Cardiac muscle cell (in vitro differentiated cells and primary cell): Measurements from ENCODE around the gene GNG4. TPM values are rescaled to one million over a fixed set of nuclear protein-coding genes. Genes with fewer than 3 reads are reported as not detected.

Source experiments
- DNase-seq, 2 donors: peaks; one replicate each; pipeline versions ENCODE4 v3.0.0 to v3.0.0-alpha.2; 2010 to 2017; ENCODE audit warnings: low read depth in 1 of 2, low spot score in 1 of 2
- H3K27ac ChIP-seq: fragments of 200-600 bp; sonication (generic); 2 replicates; pipeline ENCODE4 v1.5.1; 2016
- H3K27me3 ChIP-seq: fragments of 200-600 bp; sonication (generic); 2 replicates; pipeline ENCODE4 v1.6.0; 2016; ENCODE audit warnings: control low read depth
- H3K36me3 ChIP-seq: fragments of 200-600 bp; sonication (generic); 2 replicates; pipeline ENCODE4 v1.5.1; 2016; ENCODE audit warnings: control low read depth
- H3K4me1 ChIP-seq: fragments of 200-600 bp; sonication (generic); 2 replicates; pipeline ENCODE4 v1.8.1; 2017; ENCODE audit warnings: low read depth, mild to moderate bottlenecking, mixed run types
- H3K4me3 ChIP-seq: fragments of 200-600 bp; sonication (generic); 2 replicates; pipeline ENCODE4 v1.5.1; 2016; ENCODE audit warnings: mild to moderate bottlenecking
- H3K9me3 ChIP-seq: fragments of 200-600 bp; sonication (generic); 2 replicates; pipeline ENCODE4 v1.5.1; 2017; ENCODE audit warnings: low read depth, mild to moderate bottlenecking, control low read depth
- polyA plus RNA-seq: library from polyadenylated mRNA; unstranded; fragments of >200 nt; fragmentation: Nextera tagmentation; extraction: Ambion mirVana; gene quantifications from 2 replicates; pipeline ENCODE4 v1.2.1, GENCODE V29; 2016
- total RNA-seq: library from RNA; depleted of rRNA; stranded (reverse); fragments of >200 nt; gene quantifications from 2 replicates; pipeline ENCODE4 v1.2.3, GENCODE V29; 2016
- TF ChIP-seq, protein P1 (sequence below): IDR thresholded peaks from 2 replicates; pipeline ENCODE4 v1.5.1; 2012; ENCODE audit warnings: low read depth, mild to moderate bottlenecking, low read length

The GNG4 gene
- total and polyA plus RNA-seq, 2 experiments from 2014 or later = 0.24 TPM; not detected in 1

DNA sequence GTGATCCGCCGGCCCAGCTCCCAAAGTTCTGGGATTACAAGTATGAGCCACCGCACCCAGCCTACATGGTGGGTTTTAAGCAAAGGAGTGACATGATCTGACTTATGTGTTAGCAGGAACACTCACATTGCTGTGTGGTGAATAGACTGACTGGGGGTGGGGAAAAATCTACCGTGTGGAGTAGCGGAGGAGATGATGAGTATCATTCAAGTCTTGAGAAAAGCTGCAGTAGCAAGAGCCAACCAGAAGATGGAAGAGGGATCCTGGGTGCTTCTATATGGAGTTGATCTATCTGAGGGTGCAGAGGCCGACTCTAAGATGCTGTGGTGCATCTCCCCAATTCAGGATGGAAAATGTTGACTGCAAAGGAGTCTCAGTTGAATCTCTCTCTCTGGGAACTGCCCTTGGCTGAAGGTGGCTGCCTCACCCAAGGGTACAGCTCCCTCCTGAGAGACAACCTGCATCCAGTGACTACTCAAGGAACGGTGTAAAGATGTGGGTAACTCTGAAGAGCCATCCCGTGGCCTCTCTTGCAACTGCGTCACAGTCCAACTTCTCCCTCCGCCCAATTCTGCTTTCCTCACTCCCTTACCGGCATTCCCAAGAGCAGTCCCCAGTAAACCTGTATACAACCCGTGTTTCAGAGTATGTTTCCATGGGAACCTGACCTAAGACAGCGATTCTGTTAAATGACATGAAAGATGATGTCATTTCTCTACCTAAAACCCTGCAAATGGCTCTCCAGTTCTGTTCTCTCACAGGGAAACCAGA lies 137.9 kb downstream of the GNG4 start:
- Histone ChIP-seq H3K27ac (no peak overlapping the region), H3K4me1 (peaks cover 7% of the 10 kb centered on the region), H3K9me3 (no peaks in the 10 kb centered on the region), H3K27me3 (no peaks in the 10 kb centered on the region), H3K36me3 (no peaks in the 10 kb centered on the region), H3K4me3 (no peak overlapping the region)
- TF ChIP-seq, protein P1, sequence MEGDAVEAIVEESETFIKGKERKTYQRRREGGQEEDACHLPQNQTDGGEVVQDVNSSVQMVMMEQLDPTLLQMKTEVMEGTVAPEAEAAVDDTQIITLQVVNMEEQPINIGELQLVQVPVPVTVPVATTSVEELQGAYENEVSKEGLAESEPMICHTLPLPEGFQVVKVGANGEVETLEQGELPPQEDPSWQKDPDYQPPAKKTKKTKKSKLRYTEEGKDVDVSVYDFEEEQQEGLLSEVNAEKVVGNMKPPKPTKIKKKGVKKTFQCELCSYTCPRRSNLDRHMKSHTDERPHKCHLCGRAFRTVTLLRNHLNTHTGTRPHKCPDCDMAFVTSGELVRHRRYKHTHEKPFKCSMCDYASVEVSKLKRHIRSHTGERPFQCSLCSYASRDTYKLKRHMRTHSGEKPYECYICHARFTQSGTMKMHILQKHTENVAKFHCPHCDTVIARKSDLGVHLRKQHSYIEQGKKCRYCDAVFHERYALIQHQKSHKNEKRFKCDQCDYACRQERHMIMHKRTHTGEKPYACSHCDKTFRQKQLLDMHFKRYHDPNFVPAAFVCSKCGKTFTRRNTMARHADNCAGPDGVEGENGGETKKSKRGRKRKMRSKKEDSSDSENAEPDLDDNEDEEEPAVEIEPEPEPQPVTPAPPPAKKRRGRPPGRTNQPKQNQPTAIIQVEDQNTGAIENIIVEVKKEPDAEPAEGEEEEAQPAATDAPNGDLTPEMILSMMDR = peak; percentile 3
- peak; percentile 5 to 13 for DNase-seq

DNA sequence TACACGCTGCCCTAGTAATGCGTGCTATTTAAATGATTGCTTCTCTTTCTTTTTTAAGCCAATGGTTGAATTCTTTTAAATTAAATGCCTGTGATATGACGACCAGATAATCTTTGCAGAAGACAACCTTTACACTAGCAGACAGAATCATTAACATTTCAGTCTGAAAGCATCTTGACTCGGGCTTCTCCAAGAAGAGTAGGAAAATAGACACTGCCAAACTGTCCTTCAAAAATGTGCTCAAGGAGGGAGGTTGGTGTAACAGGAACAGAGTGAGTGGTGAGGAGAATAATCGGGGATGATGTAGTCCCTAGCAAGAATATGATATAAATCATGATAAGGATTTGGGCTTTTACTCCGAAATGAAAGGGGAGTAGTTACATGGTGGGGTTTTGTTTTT lies 138.8 kb downstream of the GNG4 start:
- Histone ChIP-seq H3K27ac (no peak overlapping the region), H3K4me3 (no peak overlapping the region), H3K27me3 (no peaks in the 10 kb centered on the region), H3K9me3 (no peaks in the 10 kb centered on the region), H3K36me3 (no peaks in the 10 kb centered on the region), H3K4me1 (peaks cover 7% of the 10 kb centered on the region)
- TF ChIP-seq, protein P1 = no peak
- no peak for DNase-seq

DNA sequence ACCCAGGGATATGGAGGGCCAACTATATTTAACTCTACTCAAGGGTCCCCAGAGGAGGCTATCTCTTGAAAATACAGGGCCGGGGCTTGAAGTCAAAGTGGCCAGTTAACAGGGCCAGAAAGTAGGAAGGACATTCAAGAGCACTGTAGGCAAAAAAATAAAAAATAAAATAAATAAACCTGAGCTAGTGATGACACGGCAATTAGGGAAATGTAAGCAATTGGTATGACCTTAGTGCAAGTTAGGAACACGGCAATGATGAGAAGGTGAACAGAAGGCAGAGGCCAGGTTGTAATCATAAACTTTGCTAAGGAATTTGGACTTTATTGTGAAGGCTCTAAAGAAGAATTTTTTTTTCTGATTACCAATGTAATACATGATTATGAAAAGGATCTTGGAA lies 142.0 kb downstream of the GNG4 start:
- TF ChIP-seq, protein P1 = no peak
- H3K36me3 ChIP-seq = no peaks in the 10 kb centered on the region
- no peak overlapping the region for H3K4me3 ChIP-seq
- no peaks in the 10 kb centered on the region for H3K27me3 ChIP-seq
- no peaks in the 10 kb centered on the region for H3K9me3 ChIP-seq
- H3K27ac ChIP-seq = no peak overlapping the region
- H3K4me1 ChIP-seq = peaks cover 14% of the 10 kb centered on the region
- peak in 1 of 2 donors; percentile 21 for DNase-seq

DNA sequence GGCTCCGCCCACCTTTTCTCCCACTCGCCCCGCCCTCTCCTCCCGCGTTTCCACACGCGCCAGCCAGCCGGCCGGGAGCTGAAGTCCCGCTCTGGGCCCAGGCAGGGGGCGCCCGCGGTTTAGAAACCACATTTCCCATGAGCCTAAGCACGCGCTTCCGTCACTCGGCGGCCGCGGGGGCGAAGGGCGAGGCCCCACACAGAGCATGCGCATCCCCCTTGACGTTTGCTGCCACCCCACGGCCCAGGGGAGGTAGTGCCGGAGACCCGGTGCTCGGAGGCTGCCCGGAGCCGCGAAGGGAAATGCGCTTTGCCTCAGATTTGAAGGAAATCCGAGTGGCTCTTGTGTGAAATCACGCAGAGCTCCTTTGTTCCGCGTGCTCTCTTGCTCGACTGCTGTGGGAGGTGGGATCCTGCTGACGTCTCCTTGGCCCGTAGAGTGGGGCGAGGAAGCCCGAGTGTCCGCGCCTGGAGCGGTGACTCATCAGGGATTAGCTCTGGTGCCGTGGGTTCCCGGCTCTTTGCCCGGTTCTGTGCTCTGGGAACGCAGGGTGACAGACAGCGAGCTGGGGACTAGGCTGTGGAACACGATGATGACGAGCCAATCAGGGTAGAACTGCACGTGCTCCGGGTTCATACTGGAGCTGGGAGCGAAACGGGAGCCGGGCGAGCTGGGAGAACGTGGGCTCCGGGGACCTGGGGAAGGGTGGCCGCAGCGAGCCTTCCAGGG lies 144.9 kb downstream of the GNG4 start:
- H3K27me3 ChIP-seq = no peaks in the 10 kb centered on the region
- peak overlapping the region; percentile 85 for H3K27ac ChIP-seq
- H3K36me3 ChIP-seq = no peaks in the 10 kb centered on the region
- peak; percentile 100 for DNase-seq
- H3K9me3 ChIP-seq = no peaks in the 10 kb centered on the region
- TF ChIP-seq, protein P1 = peak; percentile 90
- H3K4me3 ChIP-seq = peak overlapping the region; percentile 75
- H3K4me1 ChIP-seq = peaks cover 16% of the 10 kb centered on the region

DNA sequence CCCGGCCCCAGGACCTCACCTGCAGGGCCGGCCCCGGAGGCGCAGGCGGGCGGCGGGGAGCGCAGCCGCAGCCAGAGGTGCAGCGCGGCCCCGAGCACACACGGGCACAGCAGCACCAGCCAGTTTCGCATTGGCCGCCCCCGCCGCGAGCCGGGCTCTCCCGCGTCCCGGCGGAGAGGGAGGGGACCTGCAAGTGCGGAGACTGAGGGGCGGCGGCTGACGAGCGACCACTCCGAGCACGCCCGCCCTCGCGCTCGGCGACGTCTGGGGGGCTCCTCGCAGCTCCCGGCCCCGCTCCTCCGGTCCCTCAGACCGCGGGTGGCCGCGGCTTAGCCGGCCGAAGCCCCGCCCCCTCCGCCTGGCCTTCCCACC lies 145.5 kb downstream of the GNG4 start, which contains the start of gene B3GALNT2:
TSS of gene B3GALNT2 (minus strand) at position 331 of the 372 bp plus-strand sequence. CDS start at position 131, 200 bp downstream.
- Histone ChIP-seq H3K9me3 (no peaks in the 10 kb centered on the region), H3K36me3 (no peaks in the 10 kb centered on the region), H3K4me1 (peaks cover 16% of the 10 kb centered on the region), H3K27ac (peak within 1 kb of the TSS; percentile 85), H3K27me3 (no peaks in the 10 kb centered on the region), H3K4me3 (peak within 1 kb of the TSS; percentile 75)
- no peak for DNase-seq
- TF ChIP-seq, protein P1 = no peak
